ENCODE results near the gene ZBTB46.

Gene ZBTB46

DNA sequence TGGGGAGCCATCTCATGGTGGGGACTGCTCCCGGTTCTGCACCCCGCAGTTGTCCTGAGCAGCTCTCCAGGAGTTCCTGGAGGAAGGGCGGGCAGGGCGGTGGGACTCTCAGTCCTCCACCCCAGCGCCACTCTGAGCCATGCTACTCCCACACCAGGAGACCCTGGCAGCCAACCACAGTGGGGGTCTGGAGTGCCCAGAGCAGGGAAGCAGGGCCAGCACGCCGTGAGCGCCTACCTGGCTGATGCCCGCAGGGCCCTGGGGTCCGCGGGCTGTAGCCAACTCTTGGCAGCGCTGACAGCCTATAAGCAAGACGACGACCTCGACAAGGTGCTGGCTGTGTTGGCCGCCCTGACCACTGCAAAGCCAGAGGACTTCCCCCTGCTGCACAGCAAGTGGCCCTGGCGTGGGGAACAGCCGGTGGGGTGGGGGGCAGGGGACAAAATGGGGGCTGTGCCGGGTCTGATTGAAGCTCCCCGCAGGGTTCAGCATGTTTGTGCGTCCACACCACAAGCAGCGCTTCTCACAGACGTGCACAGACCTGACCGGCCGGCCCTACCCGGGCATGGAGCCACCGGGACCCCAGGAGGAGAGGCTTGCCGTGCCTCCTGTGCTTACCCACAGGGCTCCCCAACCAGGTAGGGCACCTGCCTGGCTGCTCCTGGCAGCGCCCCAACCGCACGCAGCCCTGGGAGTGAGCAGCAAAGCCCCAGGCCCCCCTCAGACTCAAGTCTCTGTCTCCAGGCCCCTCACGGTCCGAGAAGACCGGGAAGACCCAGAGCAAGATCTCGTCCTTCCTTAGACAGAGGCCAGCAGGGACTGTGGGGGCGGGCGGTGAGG, 136.3 kb downstream of the ZBTB46 start:
- TF ChIP-seq, protein P1, sequence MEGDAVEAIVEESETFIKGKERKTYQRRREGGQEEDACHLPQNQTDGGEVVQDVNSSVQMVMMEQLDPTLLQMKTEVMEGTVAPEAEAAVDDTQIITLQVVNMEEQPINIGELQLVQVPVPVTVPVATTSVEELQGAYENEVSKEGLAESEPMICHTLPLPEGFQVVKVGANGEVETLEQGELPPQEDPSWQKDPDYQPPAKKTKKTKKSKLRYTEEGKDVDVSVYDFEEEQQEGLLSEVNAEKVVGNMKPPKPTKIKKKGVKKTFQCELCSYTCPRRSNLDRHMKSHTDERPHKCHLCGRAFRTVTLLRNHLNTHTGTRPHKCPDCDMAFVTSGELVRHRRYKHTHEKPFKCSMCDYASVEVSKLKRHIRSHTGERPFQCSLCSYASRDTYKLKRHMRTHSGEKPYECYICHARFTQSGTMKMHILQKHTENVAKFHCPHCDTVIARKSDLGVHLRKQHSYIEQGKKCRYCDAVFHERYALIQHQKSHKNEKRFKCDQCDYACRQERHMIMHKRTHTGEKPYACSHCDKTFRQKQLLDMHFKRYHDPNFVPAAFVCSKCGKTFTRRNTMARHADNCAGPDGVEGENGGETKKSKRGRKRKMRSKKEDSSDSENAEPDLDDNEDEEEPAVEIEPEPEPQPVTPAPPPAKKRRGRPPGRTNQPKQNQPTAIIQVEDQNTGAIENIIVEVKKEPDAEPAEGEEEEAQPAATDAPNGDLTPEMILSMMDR (IDR thresholded peaks at IDR 0.05; ENCODE audit: extremely low read depth, missing control alignments): no peak
- DNase-seq (ENCODE audit: low spot score): no peak

DNA sequence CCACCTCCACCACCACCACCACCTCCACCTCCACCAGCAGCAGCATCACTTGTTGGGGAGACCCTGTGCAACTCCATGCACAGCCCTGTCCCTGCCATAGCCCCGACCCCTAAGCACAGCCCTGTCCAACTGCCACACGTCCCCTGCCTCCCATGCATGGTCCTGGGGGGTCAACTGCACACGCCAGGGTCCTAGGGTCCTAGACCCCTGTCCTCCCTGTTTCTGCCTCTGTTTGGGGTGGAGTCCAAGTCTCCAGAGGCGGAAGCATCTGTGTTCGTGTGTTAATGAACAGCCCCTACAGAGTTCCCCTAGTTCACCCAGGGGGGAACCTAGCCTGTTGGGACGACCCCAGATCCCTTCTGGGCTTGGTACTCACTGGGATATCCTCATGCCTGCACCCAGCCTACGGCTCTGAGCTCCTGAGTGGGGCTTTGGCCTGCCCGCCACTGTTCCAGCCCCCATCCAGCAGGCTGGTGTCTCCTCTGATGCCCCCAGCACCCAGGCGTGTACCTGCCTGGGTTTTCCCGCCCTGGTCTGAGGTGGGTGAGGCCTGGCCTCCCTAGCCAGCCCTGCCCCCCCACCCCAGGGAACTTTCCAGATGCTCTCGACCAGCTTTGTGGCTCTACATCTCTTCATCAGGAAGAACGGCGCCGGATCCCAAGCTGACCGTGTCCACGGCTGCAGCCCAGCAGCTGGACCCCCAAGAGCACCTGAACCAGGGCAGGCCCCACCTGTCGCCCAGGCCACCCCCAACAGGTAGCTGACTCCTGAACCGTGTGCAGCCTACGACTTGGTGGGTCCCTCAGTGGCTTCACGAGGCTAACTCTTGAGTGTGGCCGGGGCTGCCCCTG, 137.1 kb downstream of the ZBTB46 start:
- DNase-seq (ENCODE audit: low spot score): no peak
- TF ChIP-seq, protein P1 (IDR thresholded peaks at IDR 0.05; ENCODE audit: extremely low read depth, missing control alignments): no peak
